ENCODE data around the gene E2F4. TPM values are rescaled to one million over a fixed set of nuclear protein-coding genes. Genes with fewer than 3 reads are reported as not detected.

The E2F4 gene
- total and polyA plus RNA-seq, 2 of the 8 experiments (the other 6 are each of a cell fraction or from before 2014, with no cell fraction given): 79.9 to 157 TPM

DNA sequence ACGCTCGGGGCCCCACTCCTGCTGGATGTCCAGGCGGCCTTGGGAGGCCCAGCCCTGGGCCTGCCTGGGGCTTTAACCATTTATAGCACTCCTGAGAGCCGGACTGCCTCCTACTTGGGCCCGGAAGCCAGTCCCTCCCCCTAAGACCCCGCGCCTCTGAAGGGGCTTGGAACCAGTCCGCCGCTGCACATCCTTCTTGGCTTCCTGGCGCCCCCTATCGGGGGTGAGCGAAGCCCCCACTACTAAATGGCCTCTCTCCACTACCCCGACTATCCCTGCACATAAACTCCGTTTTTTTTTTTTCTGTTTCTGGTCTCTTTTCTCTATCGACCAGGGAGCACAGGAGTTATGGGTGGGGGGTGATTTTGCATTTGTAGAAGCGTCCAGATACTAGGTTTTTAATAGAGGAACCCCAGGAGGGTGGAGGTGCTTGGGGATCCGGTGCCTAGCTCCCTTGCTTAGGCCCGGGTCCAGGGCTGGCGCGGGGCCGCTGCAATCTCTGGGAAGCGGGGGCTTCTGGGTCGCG is 22.2 kb upstream of the E2F4 start (continued):
- TF ChIP-seq, protein P1, sequence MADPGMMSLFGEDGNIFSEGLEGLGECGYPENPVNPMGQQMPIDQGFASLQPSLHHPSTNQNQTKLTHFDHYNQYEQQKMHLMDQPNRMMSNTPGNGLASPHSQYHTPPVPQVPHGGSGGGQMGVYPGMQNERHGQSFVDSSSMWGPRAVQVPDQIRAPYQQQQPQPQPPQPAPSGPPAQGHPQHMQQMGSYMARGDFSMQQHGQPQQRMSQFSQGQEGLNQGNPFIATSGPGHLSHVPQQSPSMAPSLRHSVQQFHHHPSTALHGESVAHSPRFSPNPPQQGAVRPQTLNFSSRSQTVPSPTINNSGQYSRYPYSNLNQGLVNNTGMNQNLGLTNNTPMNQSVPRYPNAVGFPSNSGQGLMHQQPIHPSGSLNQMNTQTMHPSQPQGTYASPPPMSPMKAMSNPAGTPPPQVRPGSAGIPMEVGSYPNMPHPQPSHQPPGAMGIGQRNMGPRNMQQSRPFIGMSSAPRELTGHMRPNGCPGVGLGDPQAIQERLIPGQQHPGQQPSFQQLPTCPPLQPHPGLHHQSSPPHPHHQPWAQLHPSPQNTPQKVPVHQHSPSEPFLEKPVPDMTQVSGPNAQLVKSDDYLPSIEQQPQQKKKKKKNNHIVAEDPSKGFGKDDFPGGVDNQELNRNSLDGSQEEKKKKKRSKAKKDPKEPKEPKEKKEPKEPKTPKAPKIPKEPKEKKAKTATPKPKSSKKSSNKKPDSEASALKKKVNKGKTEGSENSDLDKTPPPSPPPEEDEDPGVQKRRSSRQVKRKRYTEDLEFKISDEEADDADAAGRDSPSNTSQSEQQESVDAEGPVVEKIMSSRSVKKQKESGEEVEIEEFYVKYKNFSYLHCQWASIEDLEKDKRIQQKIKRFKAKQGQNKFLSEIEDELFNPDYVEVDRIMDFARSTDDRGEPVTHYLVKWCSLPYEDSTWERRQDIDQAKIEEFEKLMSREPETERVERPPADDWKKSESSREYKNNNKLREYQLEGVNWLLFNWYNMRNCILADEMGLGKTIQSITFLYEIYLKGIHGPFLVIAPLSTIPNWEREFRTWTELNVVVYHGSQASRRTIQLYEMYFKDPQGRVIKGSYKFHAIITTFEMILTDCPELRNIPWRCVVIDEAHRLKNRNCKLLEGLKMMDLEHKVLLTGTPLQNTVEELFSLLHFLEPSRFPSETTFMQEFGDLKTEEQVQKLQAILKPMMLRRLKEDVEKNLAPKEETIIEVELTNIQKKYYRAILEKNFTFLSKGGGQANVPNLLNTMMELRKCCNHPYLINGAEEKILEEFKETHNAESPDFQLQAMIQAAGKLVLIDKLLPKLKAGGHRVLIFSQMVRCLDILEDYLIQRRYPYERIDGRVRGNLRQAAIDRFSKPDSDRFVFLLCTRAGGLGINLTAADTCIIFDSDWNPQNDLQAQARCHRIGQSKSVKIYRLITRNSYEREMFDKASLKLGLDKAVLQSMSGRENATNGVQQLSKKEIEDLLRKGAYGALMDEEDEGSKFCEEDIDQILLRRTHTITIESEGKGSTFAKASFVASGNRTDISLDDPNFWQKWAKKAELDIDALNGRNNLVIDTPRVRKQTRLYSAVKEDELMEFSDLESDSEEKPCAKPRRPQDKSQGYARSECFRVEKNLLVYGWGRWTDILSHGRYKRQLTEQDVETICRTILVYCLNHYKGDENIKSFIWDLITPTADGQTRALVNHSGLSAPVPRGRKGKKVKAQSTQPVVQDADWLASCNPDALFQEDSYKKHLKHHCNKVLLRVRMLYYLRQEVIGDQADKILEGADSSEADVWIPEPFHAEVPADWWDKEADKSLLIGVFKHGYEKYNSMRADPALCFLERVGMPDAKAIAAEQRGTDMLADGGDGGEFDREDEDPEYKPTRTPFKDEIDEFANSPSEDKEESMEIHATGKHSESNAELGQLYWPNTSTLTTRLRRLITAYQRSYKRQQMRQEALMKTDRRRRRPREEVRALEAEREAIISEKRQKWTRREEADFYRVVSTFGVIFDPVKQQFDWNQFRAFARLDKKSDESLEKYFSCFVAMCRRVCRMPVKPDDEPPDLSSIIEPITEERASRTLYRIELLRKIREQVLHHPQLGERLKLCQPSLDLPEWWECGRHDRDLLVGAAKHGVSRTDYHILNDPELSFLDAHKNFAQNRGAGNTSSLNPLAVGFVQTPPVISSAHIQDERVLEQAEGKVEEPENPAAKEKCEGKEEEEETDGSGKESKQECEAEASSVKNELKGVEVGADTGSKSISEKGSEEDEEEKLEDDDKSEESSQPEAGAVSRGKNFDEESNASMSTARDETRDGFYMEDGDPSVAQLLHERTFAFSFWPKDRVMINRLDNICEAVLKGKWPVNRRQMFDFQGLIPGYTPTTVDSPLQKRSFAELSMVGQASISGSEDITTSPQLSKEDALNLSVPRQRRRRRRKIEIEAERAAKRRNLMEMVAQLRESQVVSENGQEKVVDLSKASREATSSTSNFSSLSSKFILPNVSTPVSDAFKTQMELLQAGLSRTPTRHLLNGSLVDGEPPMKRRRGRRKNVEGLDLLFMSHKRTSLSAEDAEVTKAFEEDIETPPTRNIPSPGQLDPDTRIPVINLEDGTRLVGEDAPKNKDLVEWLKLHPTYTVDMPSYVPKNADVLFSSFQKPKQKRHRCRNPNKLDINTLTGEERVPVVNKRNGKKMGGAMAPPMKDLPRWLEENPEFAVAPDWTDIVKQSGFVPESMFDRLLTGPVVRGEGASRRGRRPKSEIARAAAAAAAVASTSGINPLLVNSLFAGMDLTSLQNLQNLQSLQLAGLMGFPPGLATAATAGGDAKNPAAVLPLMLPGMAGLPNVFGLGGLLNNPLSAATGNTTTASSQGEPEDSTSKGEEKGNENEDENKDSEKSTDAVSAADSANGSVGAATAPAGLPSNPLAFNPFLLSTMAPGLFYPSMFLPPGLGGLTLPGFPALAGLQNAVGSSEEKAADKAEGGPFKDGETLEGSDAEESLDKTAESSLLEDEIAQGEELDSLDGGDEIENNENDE (IDR thresholded peaks at IDR 0.05; ENCODE audit: insufficient replicate concordance, low read length): no peak
- TF ChIP-seq HDAC2 (IDR thresholded peaks at IDR 0.05; ENCODE audit: borderline replicate concordance in 1 of 2, low read depth in 2 of 2, low read length in 2 of 2) (0 out of 4 replicates have a peak, but pooled peaks of 1 of the 2 experiments have one; percentile 40), YY1 (IDR thresholded peaks at IDR 0.05; ENCODE audit: low read depth, low read length) (peak; percentile 58; the same call in 1 of the 2 replicates), GABPA (IDR thresholded peaks at IDR 0.05; ENCODE audit: borderline replicate concordance, insufficient read depth, low read length) (peak; percentile 42; the same call in 1 of the 2 replicates), NRF1 (IDR thresholded peaks at IDR 0.05; ENCODE audit: low read depth, low read length) (no peak), SIN3A (conservative IDR thresholded peaks at IDR 0.05 in 1 of 2, IDR thresholded peaks at IDR 0.05 in 1 of 2; ENCODE audit: low read depth in 1 of 2, low read length in 2 of 2) (0 out of 4 replicates have a peak, but pooled peaks have one; percentile 32 to 54)
- TF ChIP-seq, protein P2, sequence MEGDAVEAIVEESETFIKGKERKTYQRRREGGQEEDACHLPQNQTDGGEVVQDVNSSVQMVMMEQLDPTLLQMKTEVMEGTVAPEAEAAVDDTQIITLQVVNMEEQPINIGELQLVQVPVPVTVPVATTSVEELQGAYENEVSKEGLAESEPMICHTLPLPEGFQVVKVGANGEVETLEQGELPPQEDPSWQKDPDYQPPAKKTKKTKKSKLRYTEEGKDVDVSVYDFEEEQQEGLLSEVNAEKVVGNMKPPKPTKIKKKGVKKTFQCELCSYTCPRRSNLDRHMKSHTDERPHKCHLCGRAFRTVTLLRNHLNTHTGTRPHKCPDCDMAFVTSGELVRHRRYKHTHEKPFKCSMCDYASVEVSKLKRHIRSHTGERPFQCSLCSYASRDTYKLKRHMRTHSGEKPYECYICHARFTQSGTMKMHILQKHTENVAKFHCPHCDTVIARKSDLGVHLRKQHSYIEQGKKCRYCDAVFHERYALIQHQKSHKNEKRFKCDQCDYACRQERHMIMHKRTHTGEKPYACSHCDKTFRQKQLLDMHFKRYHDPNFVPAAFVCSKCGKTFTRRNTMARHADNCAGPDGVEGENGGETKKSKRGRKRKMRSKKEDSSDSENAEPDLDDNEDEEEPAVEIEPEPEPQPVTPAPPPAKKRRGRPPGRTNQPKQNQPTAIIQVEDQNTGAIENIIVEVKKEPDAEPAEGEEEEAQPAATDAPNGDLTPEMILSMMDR (IDR thresholded peaks at IDR 0.05; ENCODE audit: control extremely low read depth in 1 of 3, insufficient read depth in 1 of 3, low read depth in 1 of 3, low read length in 3 of 3): peak; percentile 76 to 87 (median 85)
